ENCODE data around the gene CPLX3.
A peak's percentile ranks its signal among the peaks of the same experiment; 100 is the strongest.

Gene CPLX3

DNA sequence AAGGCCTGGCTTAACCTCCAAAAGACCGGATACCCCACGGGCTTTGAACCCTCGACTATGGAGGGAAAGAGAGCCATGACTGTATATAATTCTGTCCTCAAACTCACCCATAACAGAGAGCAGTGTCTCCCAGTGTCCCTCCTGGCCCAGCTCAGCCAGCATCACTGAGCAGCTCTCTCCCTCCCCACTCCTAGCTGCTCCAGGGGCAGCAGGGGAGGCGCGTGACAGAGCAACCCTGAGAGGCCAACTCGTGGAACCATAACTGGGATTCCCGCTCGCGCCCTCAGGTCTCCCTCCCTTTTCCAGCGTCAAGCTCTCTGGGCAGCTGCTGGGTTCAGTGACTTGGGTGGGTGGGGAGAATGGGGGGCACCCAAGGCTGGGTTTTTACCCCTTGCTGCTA lies 561 bp upstream of the CPLX3 start:
- H3K4me3 ChIP-seq (ENCODE audit: low read depth, low read length), result no peak overlapping the region
- H3K36me3 ChIP-seq (ENCODE audit: control insufficient read depth, insufficient read depth, low read length), result no peaks in the 10 kb centered on the region
- H3K27me3 ChIP-seq (ENCODE audit: control insufficient read depth, insufficient read depth, low read length), result peaks cover 43% of the 10 kb centered on the region
- H3K9ac ChIP-seq (ENCODE audit: low read depth, low read length), result no peak overlapping the region
- H3K9me3 ChIP-seq (ENCODE audit: control insufficient read depth, insufficient read depth, low read length), result no peaks in the 10 kb centered on the region
- no peaks in the 10 kb centered on the region for H3K4me1 ChIP-seq (ENCODE audit: control insufficient read depth, insufficient read depth, low read length)

- H3K4me1 ChIP-seq (ENCODE audit: control insufficient read depth, insufficient read depth, low read length), result no peaks in the 10 kb centered on the region
- H3K9ac ChIP-seq (ENCODE audit: low read depth, low read length), result no peak overlapping the region
- peak overlapping the region; percentile 16 for H3K4me3 ChIP-seq (ENCODE audit: low read depth, low read length)
- no peaks in the 10 kb centered on the region for H3K9me3 ChIP-seq (ENCODE audit: control insufficient read depth, insufficient read depth, low read length)
- H3K27me3 ChIP-seq (ENCODE audit: control insufficient read depth, insufficient read depth, low read length), result peaks cover 43% of the 10 kb centered on the region
- no peaks in the 10 kb centered on the region for H3K36me3 ChIP-seq (ENCODE audit: control insufficient read depth, insufficient read depth, low read length)
These were observed 494 bp downstream of the CPLX3 start for GRCh38 chr15:74826921-74827320.

DNA sequence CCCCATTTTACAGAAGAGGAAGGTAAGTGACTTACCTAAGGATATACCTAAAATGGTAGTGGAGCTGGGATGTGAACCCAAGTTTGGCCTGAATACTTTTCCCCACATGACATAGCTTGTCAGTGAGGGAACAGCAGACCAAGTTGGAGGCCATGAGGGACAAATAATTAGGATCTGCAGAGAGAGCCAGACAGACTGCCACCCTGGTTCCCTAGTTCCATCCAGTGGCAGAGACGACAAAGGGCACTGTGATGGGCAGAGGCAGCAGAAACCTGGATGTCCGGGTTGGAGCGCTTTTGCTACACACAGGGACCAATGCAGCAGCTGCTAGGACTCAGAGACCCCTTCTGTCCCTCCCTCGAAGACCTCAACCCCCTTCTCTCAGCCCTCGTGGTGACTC lies 1.2 kb downstream of the CPLX3 start:
- Histone ChIP-seq H3K4me3 (ENCODE audit: low read depth, low read length) (no peak overlapping the region), H3K9me3 (ENCODE audit: control insufficient read depth, insufficient read depth, low read length) (no peaks in the 10 kb centered on the region), H3K27me3 (ENCODE audit: control insufficient read depth, insufficient read depth, low read length) (peaks cover 43% of the 10 kb centered on the region), H3K4me1 (ENCODE audit: control insufficient read depth, insufficient read depth, low read length) (no peaks in the 10 kb centered on the region), H3K9ac (ENCODE audit: low read depth, low read length) (no peak overlapping the region), H3K36me3 (ENCODE audit: control insufficient read depth, insufficient read depth, low read length) (no peaks in the 10 kb centered on the region)

DNA sequence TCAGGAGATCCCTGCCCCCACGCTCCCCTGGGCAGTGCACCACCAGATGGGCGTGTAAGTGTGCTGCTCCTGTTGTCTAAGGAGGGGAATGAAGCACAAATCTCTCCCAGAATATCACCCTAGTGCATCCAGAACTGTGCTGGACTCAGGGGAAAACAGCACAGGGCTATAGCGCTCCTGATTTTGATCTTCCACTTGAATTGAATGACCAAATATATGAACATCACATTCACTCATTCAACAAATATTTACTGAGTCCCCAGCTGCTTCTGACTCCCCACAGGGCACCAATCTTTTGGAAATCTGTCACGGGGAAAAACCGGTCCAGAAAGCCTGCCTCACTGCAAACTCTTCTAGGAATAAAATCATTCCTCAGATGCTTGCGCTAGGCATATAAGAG lies 2.4 kb downstream of the CPLX3 start:
- no peaks in the 10 kb centered on the region for H3K9me3 ChIP-seq (ENCODE audit: control insufficient read depth, insufficient read depth, low read length)
- no peaks in the 10 kb centered on the region for H3K4me1 ChIP-seq (ENCODE audit: control insufficient read depth, insufficient read depth, low read length)
- H3K9ac ChIP-seq (ENCODE audit: low read depth, low read length), result no peak overlapping the region
- H3K36me3 ChIP-seq (ENCODE audit: control insufficient read depth, insufficient read depth, low read length), result no peaks in the 10 kb centered on the region
- H3K27me3 ChIP-seq (ENCODE audit: control insufficient read depth, insufficient read depth, low read length), result peaks cover 43% of the 10 kb centered on the region
- no peak overlapping the region for H3K4me3 ChIP-seq (ENCODE audit: low read depth, low read length)

- no peaks in the 10 kb centered on the region for H3K9me3 ChIP-seq (ENCODE audit: control insufficient read depth, insufficient read depth, low read length)
- H3K4me1 ChIP-seq (ENCODE audit: control insufficient read depth, insufficient read depth, low read length), result no peaks in the 10 kb centered on the region
- no peaks in the 10 kb centered on the region for H3K36me3 ChIP-seq (ENCODE audit: control insufficient read depth, insufficient read depth, low read length)
- no peak overlapping the region for H3K4me3 ChIP-seq (ENCODE audit: low read depth, low read length)
- no peak overlapping the region for H3K9ac ChIP-seq (ENCODE audit: low read depth, low read length)
- peaks cover 40% of the 10 kb centered on the region for H3K27me3 ChIP-seq (ENCODE audit: control insufficient read depth, insufficient read depth, low read length)
These were observed 3.1 kb downstream of the CPLX3 start for GRCh38 chr15:74829486-74829885.

DNA sequence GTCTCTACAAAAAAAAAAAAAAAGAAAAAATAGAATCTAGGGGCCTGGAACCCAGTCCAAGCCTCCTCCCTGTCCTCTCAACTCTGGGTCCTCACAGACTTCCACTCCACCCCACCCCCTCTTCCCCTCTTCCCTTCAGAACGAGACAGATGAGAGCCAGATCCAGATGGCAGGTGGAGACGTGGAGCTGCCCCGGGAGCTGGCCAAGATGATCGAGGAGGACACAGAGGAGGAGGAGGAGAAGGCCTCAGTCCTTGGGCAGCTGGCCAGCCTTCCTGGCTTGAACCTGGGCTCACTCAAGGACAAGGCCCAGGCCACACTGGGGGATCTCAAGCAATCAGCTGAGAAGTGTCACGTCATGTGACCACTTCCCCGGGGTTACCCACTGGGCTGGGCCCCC lies 3.6 kb downstream of the CPLX3 start:
- no peaks in the 10 kb centered on the region for H3K9me3 ChIP-seq (ENCODE audit: control insufficient read depth, insufficient read depth, low read length)
- peaks cover 35% of the 10 kb centered on the region for H3K27me3 ChIP-seq (ENCODE audit: control insufficient read depth, insufficient read depth, low read length)
- no peaks in the 10 kb centered on the region for H3K4me1 ChIP-seq (ENCODE audit: control insufficient read depth, insufficient read depth, low read length)
- no peaks in the 10 kb centered on the region for H3K36me3 ChIP-seq (ENCODE audit: control insufficient read depth, insufficient read depth, low read length)
- H3K4me3 ChIP-seq (ENCODE audit: low read depth, low read length), result no peak overlapping the region
- H3K9ac ChIP-seq (ENCODE audit: low read depth, low read length), result no peak overlapping the region

DNA sequence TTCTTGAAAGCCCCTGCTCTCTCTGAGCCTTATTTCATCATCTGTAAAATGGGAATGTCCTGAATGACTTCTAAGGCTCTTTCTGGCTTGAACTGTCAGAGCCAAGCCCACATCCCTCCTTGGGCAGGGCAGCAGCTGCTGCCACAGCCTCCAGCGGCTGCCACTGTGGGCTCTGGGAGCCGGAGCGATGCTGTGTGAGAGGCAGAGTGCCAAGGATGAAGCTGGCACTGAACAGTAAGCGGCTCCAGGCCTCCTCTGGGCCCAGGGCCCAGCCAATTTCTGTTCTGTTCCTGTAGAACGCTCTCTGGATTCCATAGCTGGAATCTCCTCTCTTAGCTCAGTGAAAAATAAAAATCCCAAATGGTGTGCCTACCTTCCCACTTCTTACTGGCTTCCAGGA lies 4.4 kb downstream of the CPLX3 start:
- H3K9me3 ChIP-seq (ENCODE audit: control insufficient read depth, insufficient read depth, low read length), result no peaks in the 10 kb centered on the region
- H3K4me1 ChIP-seq (ENCODE audit: control insufficient read depth, insufficient read depth, low read length), result peaks cover 3% of the 10 kb centered on the region

GRCh38 chr15:74831813-74832495 lies 5.5 kb downstream of the CPLX3 start:
- no peak overlapping the region for H3K4me3 ChIP-seq (ENCODE audit: low read depth, low read length)
- H3K27me3 ChIP-seq (ENCODE audit: control insufficient read depth, insufficient read depth, low read length), result peaks cover 18% of the 10 kb centered on the region
- H3K4me1 ChIP-seq (ENCODE audit: control insufficient read depth, insufficient read depth, low read length), result peaks cover 3% of the 10 kb centered on the region
- H3K9me3 ChIP-seq (ENCODE audit: control insufficient read depth, insufficient read depth, low read length), result no peaks in the 10 kb centered on the region
- H3K36me3 ChIP-seq (ENCODE audit: control insufficient read depth, insufficient read depth, low read length), result no peaks in the 10 kb centered on the region
- peak overlapping the region; percentile 3 for H3K9ac ChIP-seq (ENCODE audit: low read depth, low read length)

More for the DNA sequence above, 4.4 kb downstream of the CPLX3 start:
- no peaks in the 10 kb centered on the region for H3K36me3 ChIP-seq (ENCODE audit: control insufficient read depth, insufficient read depth, low read length)
- H3K27me3 ChIP-seq (ENCODE audit: control insufficient read depth, insufficient read depth, low read length), result peaks cover 27% of the 10 kb centered on the region
- no peak overlapping the region for H3K9ac ChIP-seq (ENCODE audit: low read depth, low read length)
- no peak overlapping the region for H3K4me3 ChIP-seq (ENCODE audit: low read depth, low read length)

DNA sequence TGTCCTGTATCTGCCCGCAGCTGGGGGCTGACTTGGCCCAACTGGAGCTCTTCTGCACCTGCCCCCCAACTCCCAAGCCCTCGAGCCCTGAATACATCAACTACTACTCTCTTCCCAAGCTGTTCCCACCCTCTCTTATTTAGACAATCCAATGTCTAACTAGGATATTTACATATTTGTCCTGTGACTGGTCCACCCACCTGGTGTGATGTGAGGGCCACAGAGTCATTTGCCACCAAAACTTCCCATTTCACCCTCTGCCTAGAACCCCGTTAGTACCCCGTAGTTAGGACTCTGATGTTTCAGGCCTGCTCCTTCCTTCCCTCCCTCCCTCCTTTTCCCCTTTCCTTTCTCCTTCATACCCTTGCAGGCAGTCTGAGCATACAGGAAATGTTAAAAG lies 6.4 kb downstream of the CPLX3 start:
- H3K9ac ChIP-seq (ENCODE audit: low read depth, low read length), result no peak overlapping the region
- H3K4me1 ChIP-seq (ENCODE audit: control insufficient read depth, insufficient read depth, low read length), result peaks cover 3% of the 10 kb centered on the region
- H3K9me3 ChIP-seq (ENCODE audit: control insufficient read depth, insufficient read depth, low read length), result no peaks in the 10 kb centered on the region
- peaks cover 10% of the 10 kb centered on the region for H3K27me3 ChIP-seq (ENCODE audit: control insufficient read depth, insufficient read depth, low read length)
- H3K4me3 ChIP-seq (ENCODE audit: low read depth, low read length), result no peak overlapping the region
- H3K36me3 ChIP-seq (ENCODE audit: control insufficient read depth, insufficient read depth, low read length), result no peaks in the 10 kb centered on the region

DNA sequence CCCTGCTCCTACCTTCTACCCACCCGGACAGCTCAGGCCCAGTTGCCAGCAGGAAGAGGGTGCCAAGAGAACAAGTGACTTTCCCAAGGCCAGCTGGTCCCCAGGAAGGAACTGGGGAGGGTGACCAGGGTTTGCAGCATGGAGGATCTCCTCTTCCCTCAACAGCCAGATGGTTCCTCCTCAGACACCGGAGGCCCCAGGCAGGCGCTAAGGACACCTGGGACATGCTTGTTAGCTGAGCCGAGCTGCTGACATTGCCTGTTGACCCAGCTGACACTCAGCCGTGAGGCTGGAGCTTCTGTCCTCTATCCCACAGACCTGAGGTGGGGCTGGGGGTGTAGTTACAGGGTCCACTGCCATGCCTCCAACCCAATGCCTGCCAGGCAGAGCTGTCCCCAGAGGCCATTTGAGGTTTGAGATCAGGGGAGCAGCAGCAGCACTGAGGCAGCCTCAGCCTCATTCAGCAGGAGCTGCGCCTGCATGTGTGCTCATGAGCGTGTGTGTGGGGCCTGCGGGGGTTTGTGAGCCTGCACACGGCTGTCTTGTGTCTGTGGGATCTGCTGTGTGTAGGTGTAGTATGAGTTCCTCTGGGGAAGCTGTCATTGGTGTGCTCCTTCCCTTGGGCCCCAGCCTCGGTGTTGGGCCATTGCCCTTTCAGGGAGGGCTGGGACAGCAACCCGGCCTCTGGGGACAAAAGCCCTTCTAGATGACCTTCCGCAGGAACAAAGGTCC lies 7.1 kb downstream of the CPLX3 start:
- no peak overlapping the region for H3K4me3 ChIP-seq (ENCODE audit: low read depth, low read length)

GRCh38 chr15:74835312-74835823 lies 8.9 kb downstream of the CPLX3 start:
- no peaks in the 10 kb centered on the region for H3K27me3 ChIP-seq (ENCODE audit: control insufficient read depth, insufficient read depth, low read length)
- peaks cover 3% of the 10 kb centered on the region for H3K4me1 ChIP-seq (ENCODE audit: control insufficient read depth, insufficient read depth, low read length)
- peaks cover 9% of the 10 kb centered on the region for H3K36me3 ChIP-seq (ENCODE audit: control insufficient read depth, insufficient read depth, low read length)
- no peaks in the 10 kb centered on the region for H3K9me3 ChIP-seq (ENCODE audit: control insufficient read depth, insufficient read depth, low read length)
- H3K4me3 ChIP-seq (ENCODE audit: low read depth, low read length), result no peak overlapping the region
- H3K9ac ChIP-seq (ENCODE audit: low read depth, low read length), result no peak overlapping the region

More for the DNA sequence above, 7.1 kb downstream of the CPLX3 start:
- Histone ChIP-seq H3K4me1 (ENCODE audit: control insufficient read depth, insufficient read depth, low read length) (peaks cover 3% of the 10 kb centered on the region), H3K36me3 (ENCODE audit: control insufficient read depth, insufficient read depth, low read length) (peaks cover 3% of the 10 kb centered on the region), H3K27me3 (ENCODE audit: control insufficient read depth, insufficient read depth, low read length) (peaks cover 5% of the 10 kb centered on the region), H3K9me3 (ENCODE audit: control insufficient read depth, insufficient read depth, low read length) (no peaks in the 10 kb centered on the region), H3K9ac (ENCODE audit: low read depth, low read length) (no peak overlapping the region)

DNA sequence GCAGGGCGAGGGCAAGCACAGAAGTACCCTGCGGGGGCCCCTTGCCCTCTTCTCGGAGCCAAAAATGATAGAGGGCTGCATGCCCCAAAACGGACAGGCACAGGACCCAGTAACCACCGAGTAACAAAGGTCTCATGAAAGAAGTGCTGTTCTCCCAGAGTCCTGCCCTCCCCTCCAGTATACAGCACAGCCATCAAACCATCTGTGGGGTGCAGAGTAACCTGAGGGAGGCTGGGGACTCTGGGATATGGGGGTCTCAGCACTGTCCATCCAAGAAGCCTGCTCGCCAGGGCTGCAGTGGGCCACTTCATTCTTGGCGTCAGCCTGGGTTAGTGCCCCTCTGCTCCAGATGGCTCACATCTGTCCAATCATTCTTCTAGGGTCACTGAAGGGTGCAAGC lies 10.4 kb downstream of the CPLX3 start:
- peaks cover 12% of the 10 kb centered on the region for H3K36me3 ChIP-seq (ENCODE audit: control insufficient read depth, insufficient read depth, low read length)
- no peaks in the 10 kb centered on the region for H3K9me3 ChIP-seq (ENCODE audit: control insufficient read depth, insufficient read depth, low read length)
- no peak overlapping the region for H3K4me3 ChIP-seq (ENCODE audit: low read depth, low read length)
- no peak overlapping the region for H3K9ac ChIP-seq (ENCODE audit: low read depth, low read length)
- H3K27me3 ChIP-seq (ENCODE audit: control insufficient read depth, insufficient read depth, low read length), result no peaks in the 10 kb centered on the region
- H3K4me1 ChIP-seq (ENCODE audit: control insufficient read depth, insufficient read depth, low read length), result peaks cover 3% of the 10 kb centered on the region
